OCI-LY1 (cell line): ENCODE data around the gene AOAH.
"Not testable (repeated sequence)": the region's sequence is repeated elsewhere in the genome, so short reads cannot be mapped to it uniquely, and the experiment has no call there.

Experiments used
- H2AFZ ChIP-seq: fragments of 200-600 bp; sonication (generic), shearing (Covaris generic); 2 replicates; pipeline ENCODE4 v1.6.0; 2014; ENCODE audit warnings: antibody characterized with exemption, mild to moderate bottlenecking, low read length
- H3F3A ChIP-seq: fragments of 200-600 bp; sonication (generic), shearing (Covaris generic); 2 replicates; pipeline ENCODE4 v1.6.0; 2014; ENCODE audit warnings: mild to moderate bottlenecking, antibody characterized with exemption, low read length, moderate library complexity; ENCODE audit not compliant: insufficient read depth
- H3K27ac ChIP-seq: fragments of 200-600 bp; sonication (generic); 2 replicates; pipeline ENCODE4 v1.5.1; 2014; ENCODE audit warnings: low read length, mixed run types, mild to moderate bottlenecking, low read depth; ENCODE audit not compliant: poor library complexity, severe bottlenecking
- H3K27me3 ChIP-seq: fragments of 200-600 bp; sonication (generic); 2 replicates; pipeline ENCODE4 v1.6.0; 2014; ENCODE audit warnings: antibody characterized with exemption, mild to moderate bottlenecking, low read length, moderate library complexity; ENCODE audit not compliant: insufficient read depth
- H3K36me3 ChIP-seq: fragments of 200-600 bp; sonication (generic); 2 replicates; pipeline ENCODE4 v1.6.1; 2014; ENCODE audit warnings: mild to moderate bottlenecking, antibody characterized with exemption, low read length, moderate library complexity, mixed read lengths; ENCODE audit not compliant: insufficient read depth
- H3K4me1 ChIP-seq: fragments of 200-600 bp; sonication (generic); 2 replicates; pipeline ENCODE4 v1.5.1; 2014; ENCODE audit warnings: mild to moderate bottlenecking, low read length, moderate library complexity; ENCODE audit not compliant: insufficient read depth, severe bottlenecking
- H3K4me2 ChIP-seq: fragments of 200-600 bp; sonication (generic), shearing (Covaris generic); 2 replicates; pipeline ENCODE4 v1.6.1; 2014; ENCODE audit warnings: low read length
- H3K4me3 ChIP-seq: fragments of 200-600 bp; sonication (generic); 2 replicates; pipeline ENCODE4 v1.5.1; 2014; ENCODE audit warnings: low read length, low read depth, mild to moderate bottlenecking, mixed read lengths; ENCODE audit not compliant: poor library complexity, severe bottlenecking
- H3K79me2 ChIP-seq: fragments of 200-600 bp; shearing (Covaris generic); 2 replicates; pipeline ENCODE4 v1.6.1; 2016; ENCODE audit warnings: mixed run types, low read length, mixed read lengths; ENCODE audit not compliant: insufficient read depth
- H3K9ac ChIP-seq: fragments of 200-600 bp; sonication (generic), shearing (Covaris generic); 2 replicates; pipeline ENCODE4 v1.6.1; 2014; ENCODE audit warnings: mild to moderate bottlenecking, low read length, mixed read lengths
- H3K9me2 ChIP-seq: fragments of 200-600 bp; sonication (generic), shearing (Covaris generic); 2 replicates; pipeline ENCODE4 v1.6.1; 2014; ENCODE audit warnings: low read depth, mild to moderate bottlenecking, low read length, mixed read lengths
- H3K9me3 ChIP-seq: fragments of 200-600 bp; shearing (Covaris generic); 2 replicates; pipeline ENCODE4 v1.6.1; 2014; ENCODE audit warnings: low read length, mixed read lengths
- H4K20me1 ChIP-seq: fragments of 200-600 bp; sonication (generic), shearing (Covaris generic); 2 replicates; pipeline ENCODE4 v1.6.0; 2016; ENCODE audit warnings: mild to moderate bottlenecking, low read length; ENCODE audit not compliant: insufficient read depth
- CTCF ChIP-seq: fragments of 200-600 bp; sonication (generic), shearing (Covaris generic); IDR thresholded peaks from 2 replicates; pipeline ENCODE4 v1.5.1; 2017; ENCODE audit warnings: mild to moderate bottlenecking, antibody characterized with exemption, low read length, moderate library complexity, mixed read lengths
- EZH2 ChIP-seq: fragments of 200-600 bp; sonication (generic), shearing (Covaris generic); IDR thresholded peaks from 2 replicates; pipeline ENCODE4 v1.8.0; 2017; ENCODE audit warnings: borderline replicate concordance, mixed run types, mild to moderate bottlenecking, antibody characterized with exemption, low read length, moderate library complexity, mixed read lengths

Gene AOAH

GRCh38 chr7:36497775-36498174 is 226.5 kb downstream of the AOAH start:
- no peak overlapping the region for H3K9ac ChIP-seq
- no peak overlapping the region for H3K4me2 ChIP-seq
- H3F3A ChIP-seq: no peaks in the 10 kb centered on the region
- H3K27ac ChIP-seq: no peak overlapping the region
- H2AFZ ChIP-seq: no peak overlapping the region
- no peaks in the 10 kb centered on the region for H3K79me2 ChIP-seq
- no peaks in the 10 kb centered on the region for H3K4me1 ChIP-seq
- no peak for TF ChIP-seq CTCF
- TF ChIP-seq EZH2: no peak
- H3K9me2 ChIP-seq: no peaks in the 10 kb centered on the region
- no peaks in the 10 kb centered on the region for H3K27me3 ChIP-seq
- no peaks in the 10 kb centered on the region for H4K20me1 ChIP-seq
- H3K36me3 ChIP-seq: no peaks in the 10 kb centered on the region
- no peaks in the 10 kb centered on the region for H3K9me3 ChIP-seq
- H3K4me3 ChIP-seq: no peak overlapping the region

- not testable (repeated sequence) for H4K20me1 ChIP-seq, H2AFZ ChIP-seq, H3K4me1 ChIP-seq, H3K9me2 ChIP-seq, H3F3A ChIP-seq, H3K27ac ChIP-seq, H3K36me3 ChIP-seq, H3K4me3 ChIP-seq, H3K9me3 ChIP-seq, H3K4me2 ChIP-seq, H3K79me2 ChIP-seq, H3K9ac ChIP-seq, H3K27me3 ChIP-seq
Observed at GRCh38 chr7:36497176-36497575, 227.1 kb downstream of the AOAH start.

GRCh38 chr7:36496576-36496975 is 227.7 kb downstream of the AOAH start:
- H3K4me2 ChIP-seq: no peak overlapping the region
- no peaks in the 10 kb centered on the region for H3K4me1 ChIP-seq
- no peaks in the 10 kb centered on the region for H3K9me3 ChIP-seq
- H3K36me3 ChIP-seq: no peaks in the 10 kb centered on the region
- no peak overlapping the region for H3K4me3 ChIP-seq
- H2AFZ ChIP-seq: no peak overlapping the region
- TF ChIP-seq CTCF (no peak), EZH2 (no peak)
- H3K79me2 ChIP-seq: no peaks in the 10 kb centered on the region
- H3F3A ChIP-seq: no peaks in the 10 kb centered on the region
- no peak overlapping the region for H3K27ac ChIP-seq
- H3K9ac ChIP-seq: no peak overlapping the region
- H3K27me3 ChIP-seq: no peaks in the 10 kb centered on the region
- H4K20me1 ChIP-seq: no peaks in the 10 kb centered on the region
- no peaks in the 10 kb centered on the region for H3K9me2 ChIP-seq

- H4K20me1 ChIP-seq: no peaks in the 10 kb centered on the region
- H3K27ac ChIP-seq: no peak overlapping the region
- H2AFZ ChIP-seq: no peak overlapping the region
- H3K9me3 ChIP-seq: no peaks in the 10 kb centered on the region
- no peaks in the 10 kb centered on the region for H3F3A ChIP-seq
- TF ChIP-seq EZH2: no peak
- TF ChIP-seq CTCF: no peak
- H3K4me2 ChIP-seq: no peak overlapping the region
- H3K4me1 ChIP-seq: no peaks in the 10 kb centered on the region
- H3K79me2 ChIP-seq: no peaks in the 10 kb centered on the region
- no peak overlapping the region for H3K9ac ChIP-seq
- no peaks in the 10 kb centered on the region for H3K27me3 ChIP-seq
- H3K9me2 ChIP-seq: no peaks in the 10 kb centered on the region
- H3K4me3 ChIP-seq: no peak overlapping the region
- no peaks in the 10 kb centered on the region for H3K36me3 ChIP-seq
Observed at GRCh38 chr7:36491317-36491716, 233.0 kb downstream of the AOAH start.
